HCT116 (cell line): Measurements from ENCODE around the gene CNN2.

Experiments used
- CEBPB ChIP-seq: IDR thresholded peaks from 2 replicates; pipeline ENCODE4 v1.6.1; 2012; ENCODE audit warnings: low read depth
- ELF1 ChIP-seq: IDR thresholded peaks from 2 replicates; pipeline ENCODE4 v1.6.1; 2012; ENCODE audit warnings: low read depth, borderline replicate concordance
- EZH2 ChIP-seq: fragments of 200-600 bp; sonication (generic); IDR thresholded peaks from 2 replicates; pipeline ENCODE4 v1.6.1; 2017; ENCODE audit warnings: antibody characterized with exemption, mixed run types
- EZH2phosphoT487 ChIP-seq: fragments of 200-600 bp; IDR thresholded peaks from 2 replicates; pipeline ENCODE4 v1.6.1; 2018; ENCODE audit warnings: antibody characterized with exemption, borderline replicate concordance
- FOSL1 ChIP-seq: IDR thresholded peaks from 2 replicates; pipeline ENCODE4 v1.6.1; 2012; ENCODE audit warnings: low read depth
- JUND ChIP-seq: IDR thresholded peaks from 2 replicates; pipeline ENCODE4 v1.6.1; 2012
- POLR2A ChIP-seq: IDR thresholded peaks from 2 replicates; pipeline ENCODE4 v1.7.0; 2011; ENCODE audit warnings: borderline replicate concordance; ENCODE audit not compliant: insufficient read depth, insufficient read length; ENCODE audit errors: extremely low read depth
- POLR2AphosphoS5 ChIP-seq: IDR thresholded peaks from 2 replicates; pipeline ENCODE4 v1.6.1; 2011; ENCODE audit warnings: mild to moderate bottlenecking, low read depth, low read length, moderate library complexity
- SIN3A ChIP-seq: IDR thresholded peaks from 2 replicates; pipeline ENCODE4 v1.6.1; 2012; ENCODE audit warnings: low read depth
- YY1 ChIP-seq: IDR thresholded peaks from 2 replicates; pipeline ENCODE4 v1.6.1; 2011; ENCODE audit warnings: low read length, low read depth, moderate library complexity, mild to moderate bottlenecking; ENCODE audit not compliant: insufficient replicate concordance; ENCODE audit errors: extremely low read depth
- TF ChIP-seq, protein P1 (sequence below), 3 experiments: fragments of 200-600 bp in 1 of 3; sonication (generic) in 1 of 3; IDR thresholded peaks in 2 of 3; conservative IDR thresholded peaks in 1 of 3; 2 replicates each; pipeline ENCODE4 v1.5.1; 2012 to 2017; ENCODE audit warnings: low read depth in 2 of 3, low read length in 2 of 3, antibody characterized with exemption in 1 of 3, borderline replicate concordance in 1 of 3, control low read depth in 1 of 3, mild to moderate bottlenecking in 1 of 3, mixed read lengths in 1 of 3, mixed run types in 1 of 3, moderate library complexity in 1 of 3; ENCODE audit not compliant: insufficient read depth in 1 of 3
- TF ChIP-seq, protein P2 (sequence below): IDR thresholded peaks from 2 replicates; pipeline ENCODE4 v1.6.1; 2012; ENCODE audit warnings: low read depth
- TF ChIP-seq, protein P3 (sequence below): IDR thresholded peaks from 2 replicates; pipeline ENCODE4 v1.6.1; 2012

DNA sequence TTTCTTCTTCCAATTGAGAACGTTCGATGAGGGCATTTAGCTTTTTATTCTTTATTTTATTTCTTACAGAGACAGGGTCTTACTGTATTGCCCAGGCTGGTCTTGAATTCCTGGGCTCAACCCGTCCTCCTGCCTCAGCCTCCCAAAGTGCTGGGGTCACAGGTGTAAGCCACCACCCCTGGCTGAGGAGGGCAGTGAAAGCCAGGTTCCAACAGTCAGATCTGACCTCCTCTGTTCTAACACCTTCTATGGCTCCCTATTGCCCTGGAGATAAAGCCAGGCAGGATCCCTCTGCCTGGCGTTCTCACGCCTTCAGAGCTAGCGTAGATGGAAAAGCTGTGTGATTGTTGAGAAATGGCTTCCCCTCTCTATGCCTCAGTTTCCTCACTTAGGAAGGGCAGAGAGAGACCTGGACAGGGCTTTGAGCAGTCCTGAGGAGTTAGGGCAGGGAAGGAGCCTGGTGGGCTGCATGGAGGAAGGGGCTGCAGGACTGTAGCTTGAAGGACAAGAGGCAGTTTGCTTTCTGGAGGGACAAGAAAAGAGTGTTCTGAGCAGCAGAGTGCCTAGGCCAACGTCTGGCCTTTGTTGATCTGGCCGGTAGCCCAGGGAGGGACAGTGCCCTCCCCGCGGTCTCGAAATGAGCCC, 46.1 kb downstream of the CNN2 start:
- TF ChIP-seq, protein P1, sequence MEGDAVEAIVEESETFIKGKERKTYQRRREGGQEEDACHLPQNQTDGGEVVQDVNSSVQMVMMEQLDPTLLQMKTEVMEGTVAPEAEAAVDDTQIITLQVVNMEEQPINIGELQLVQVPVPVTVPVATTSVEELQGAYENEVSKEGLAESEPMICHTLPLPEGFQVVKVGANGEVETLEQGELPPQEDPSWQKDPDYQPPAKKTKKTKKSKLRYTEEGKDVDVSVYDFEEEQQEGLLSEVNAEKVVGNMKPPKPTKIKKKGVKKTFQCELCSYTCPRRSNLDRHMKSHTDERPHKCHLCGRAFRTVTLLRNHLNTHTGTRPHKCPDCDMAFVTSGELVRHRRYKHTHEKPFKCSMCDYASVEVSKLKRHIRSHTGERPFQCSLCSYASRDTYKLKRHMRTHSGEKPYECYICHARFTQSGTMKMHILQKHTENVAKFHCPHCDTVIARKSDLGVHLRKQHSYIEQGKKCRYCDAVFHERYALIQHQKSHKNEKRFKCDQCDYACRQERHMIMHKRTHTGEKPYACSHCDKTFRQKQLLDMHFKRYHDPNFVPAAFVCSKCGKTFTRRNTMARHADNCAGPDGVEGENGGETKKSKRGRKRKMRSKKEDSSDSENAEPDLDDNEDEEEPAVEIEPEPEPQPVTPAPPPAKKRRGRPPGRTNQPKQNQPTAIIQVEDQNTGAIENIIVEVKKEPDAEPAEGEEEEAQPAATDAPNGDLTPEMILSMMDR (IDR thresholded peaks at IDR 0.05 in 2 of 3, conservative IDR thresholded peaks at IDR 0.05 in 1 of 3; ENCODE audit: borderline replicate concordance in 1 of 3, insufficient read depth in 1 of 3, low read depth in 2 of 3, low read length in 2 of 3): no peak
- TF ChIP-seq FOSL1: no peak
- TF ChIP-seq POLR2A: no peak
- TF ChIP-seq POLR2AphosphoS5: no peak
- TF ChIP-seq CEBPB: no peak
- TF ChIP-seq, protein P2, sequence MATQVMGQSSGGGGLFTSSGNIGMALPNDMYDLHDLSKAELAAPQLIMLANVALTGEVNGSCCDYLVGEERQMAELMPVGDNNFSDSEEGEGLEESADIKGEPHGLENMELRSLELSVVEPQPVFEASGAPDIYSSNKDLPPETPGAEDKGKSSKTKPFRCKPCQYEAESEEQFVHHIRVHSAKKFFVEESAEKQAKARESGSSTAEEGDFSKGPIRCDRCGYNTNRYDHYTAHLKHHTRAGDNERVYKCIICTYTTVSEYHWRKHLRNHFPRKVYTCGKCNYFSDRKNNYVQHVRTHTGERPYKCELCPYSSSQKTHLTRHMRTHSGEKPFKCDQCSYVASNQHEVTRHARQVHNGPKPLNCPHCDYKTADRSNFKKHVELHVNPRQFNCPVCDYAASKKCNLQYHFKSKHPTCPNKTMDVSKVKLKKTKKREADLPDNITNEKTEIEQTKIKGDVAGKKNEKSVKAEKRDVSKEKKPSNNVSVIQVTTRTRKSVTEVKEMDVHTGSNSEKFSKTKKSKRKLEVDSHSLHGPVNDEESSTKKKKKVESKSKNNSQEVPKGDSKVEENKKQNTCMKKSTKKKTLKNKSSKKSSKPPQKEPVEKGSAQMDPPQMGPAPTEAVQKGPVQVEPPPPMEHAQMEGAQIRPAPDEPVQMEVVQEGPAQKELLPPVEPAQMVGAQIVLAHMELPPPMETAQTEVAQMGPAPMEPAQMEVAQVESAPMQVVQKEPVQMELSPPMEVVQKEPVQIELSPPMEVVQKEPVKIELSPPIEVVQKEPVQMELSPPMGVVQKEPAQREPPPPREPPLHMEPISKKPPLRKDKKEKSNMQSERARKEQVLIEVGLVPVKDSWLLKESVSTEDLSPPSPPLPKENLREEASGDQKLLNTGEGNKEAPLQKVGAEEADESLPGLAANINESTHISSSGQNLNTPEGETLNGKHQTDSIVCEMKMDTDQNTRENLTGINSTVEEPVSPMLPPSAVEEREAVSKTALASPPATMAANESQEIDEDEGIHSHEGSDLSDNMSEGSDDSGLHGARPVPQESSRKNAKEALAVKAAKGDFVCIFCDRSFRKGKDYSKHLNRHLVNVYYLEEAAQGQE: no peak
- TF ChIP-seq EZH2: no peak
- TF ChIP-seq SIN3A: no peak
- no peak for TF ChIP-seq EZH2phosphoT487
- no peak for TF ChIP-seq ELF1
- no peak for TF ChIP-seq YY1
- TF ChIP-seq, protein P3, sequence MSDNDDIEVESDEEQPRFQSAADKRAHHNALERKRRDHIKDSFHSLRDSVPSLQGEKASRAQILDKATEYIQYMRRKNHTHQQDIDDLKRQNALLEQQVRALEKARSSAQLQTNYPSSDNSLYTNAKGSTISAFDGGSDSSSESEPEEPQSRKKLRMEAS: no peak
- no peak for TF ChIP-seq JUND
